Measurements from ENCODE around the gene MTIF2. TPM values are rescaled to one million over a fixed set of nuclear protein-coding genes. Genes with fewer than 3 reads are reported as not detected.

The MTIF2 gene
- total and polyA plus RNA-seq, 2 donors (not counting 3 experiments of a cell fraction or from before 2014, with no cell fraction given) = 9.3 to 26.9 TPM

DNA sequence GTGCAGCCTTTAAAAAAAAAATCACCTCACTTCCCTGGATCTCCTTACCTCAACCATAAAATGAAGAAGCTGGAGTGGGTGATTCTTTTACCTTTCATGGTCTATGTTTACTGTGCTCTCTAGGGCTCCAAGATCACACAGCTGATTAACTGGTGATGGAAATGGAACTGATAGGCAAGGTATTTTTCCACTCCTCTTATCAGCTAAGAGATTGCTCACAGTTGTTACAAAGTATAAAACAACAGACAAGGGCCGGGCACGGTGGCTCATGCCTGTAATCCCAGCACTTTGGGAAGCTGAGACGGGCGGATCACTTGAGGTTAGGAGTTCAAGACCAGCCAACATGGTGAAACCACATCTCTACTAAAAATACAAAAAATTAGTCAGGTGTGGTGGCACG is 22.0 kb downstream of the MTIF2 start:
- no peak overlapping the region for H3K4me3 ChIP-seq (replicated peaks in 1 of 3; ENCODE audit: insufficient read depth in 1 of 3, low read depth in 1 of 3, low read length in 3 of 3)
- POLR2A ChIA-PET = interaction anchor here (0.6 kb wide), 1 partner anchor 30 kb away, joined by 3 read pairs; no protein-coding TSS in a partner anchor

More for the DNA sequence above, 22.0 kb downstream of the MTIF2 start:
- peaks cover 0 to 3% of the 10 kb centered on the region in 2 experiments for H3K36me3 ChIP-seq (ENCODE audit: control insufficient read depth in 2 of 2, extremely low read depth in 1 of 2, insufficient read depth in 2 of 2, low read length in 2 of 2)
- H2AFZ ChIP-seq (ENCODE audit: low read depth, low read length) = no peak overlapping the region
- no peak overlapping the region for H3K9ac ChIP-seq (replicated peaks; ENCODE audit: extremely low read depth, insufficient read depth, low read length)
- no peak overlapping the region for H3K27ac ChIP-seq (ENCODE audit: insufficient read depth, low read depth, low read length)
- intact Hi-C loops (cut with micrococcal nuclease) (no loop called here), dilution Hi-C loops (cut with MboI; ENCODE audit: extremely low pct_ligation_motif_present, low sequenced_read_pairs) (no loop called here)
- no peaks in the 10 kb centered on the region for H3K79me2 ChIP-seq (ENCODE audit: control insufficient read depth, insufficient read depth, low read length)
- FAIRE-seq = no peak
- no peaks in the 10 kb centered on the region for H4K20me1 ChIP-seq (replicated peaks; ENCODE audit: control insufficient read depth, extremely low read depth, insufficient read depth, low read length)
- BruUV-seq (replicated peaks) = no TSS peak
- DNase-seq (ENCODE audit: low read depth, low spot score) = no peak
- no peak overlapping the region for H3K4me2 ChIP-seq (ENCODE audit: insufficient read depth, low read length)
- H3K9me3 ChIP-seq (replicated peaks; ENCODE audit: control insufficient read depth, insufficient read depth, low read length) = no peaks in the 10 kb centered on the region
- no peaks in the 10 kb centered on the region for H3K4me1 ChIP-seq (ENCODE audit: control insufficient read depth, extremely low read depth, insufficient read depth, low read length)
- CTCF ChIA-PET = interaction anchor here (0.6 to 1.1 kb wide), 3 partner anchors 11 to 185 kb away, joined by 3 to 4 read pairs (median 4); no protein-coding TSS in a partner anchor
- no peak for TF ChIP-seq POLR2AphosphoS5 (IDR thresholded peaks at IDR 0.05; ENCODE audit: insufficient read depth, low read depth, low read length)
- no peak for TF ChIP-seq JUN (IDR thresholded peaks at IDR 0.05; ENCODE audit: borderline replicate concordance, insufficient read depth, insufficient read length, low read depth)
- no peak for TF ChIP-seq MYC (IDR thresholded peaks at IDR 0.05; ENCODE audit: low read depth, low read length)
- no peak for TF ChIP-seq EZH2 (IDR thresholded peaks at IDR 0.05; ENCODE audit: borderline replicate concordance, low read depth, low read length, severe bottlenecking)
- TF ChIP-seq FOS (IDR thresholded peaks at IDR 0.05; ENCODE audit: borderline replicate concordance, insufficient read depth, low read length) = no peak
- TF ChIP-seq, protein P1, sequence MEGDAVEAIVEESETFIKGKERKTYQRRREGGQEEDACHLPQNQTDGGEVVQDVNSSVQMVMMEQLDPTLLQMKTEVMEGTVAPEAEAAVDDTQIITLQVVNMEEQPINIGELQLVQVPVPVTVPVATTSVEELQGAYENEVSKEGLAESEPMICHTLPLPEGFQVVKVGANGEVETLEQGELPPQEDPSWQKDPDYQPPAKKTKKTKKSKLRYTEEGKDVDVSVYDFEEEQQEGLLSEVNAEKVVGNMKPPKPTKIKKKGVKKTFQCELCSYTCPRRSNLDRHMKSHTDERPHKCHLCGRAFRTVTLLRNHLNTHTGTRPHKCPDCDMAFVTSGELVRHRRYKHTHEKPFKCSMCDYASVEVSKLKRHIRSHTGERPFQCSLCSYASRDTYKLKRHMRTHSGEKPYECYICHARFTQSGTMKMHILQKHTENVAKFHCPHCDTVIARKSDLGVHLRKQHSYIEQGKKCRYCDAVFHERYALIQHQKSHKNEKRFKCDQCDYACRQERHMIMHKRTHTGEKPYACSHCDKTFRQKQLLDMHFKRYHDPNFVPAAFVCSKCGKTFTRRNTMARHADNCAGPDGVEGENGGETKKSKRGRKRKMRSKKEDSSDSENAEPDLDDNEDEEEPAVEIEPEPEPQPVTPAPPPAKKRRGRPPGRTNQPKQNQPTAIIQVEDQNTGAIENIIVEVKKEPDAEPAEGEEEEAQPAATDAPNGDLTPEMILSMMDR (IDR thresholded peaks at IDR 0.05; ENCODE audit: extremely low read depth in 1 of 2, insufficient read depth in 1 of 2, low read depth in 1 of 2, low read length in 2 of 2) = no peak
- TF ChIP-seq, protein P2, sequence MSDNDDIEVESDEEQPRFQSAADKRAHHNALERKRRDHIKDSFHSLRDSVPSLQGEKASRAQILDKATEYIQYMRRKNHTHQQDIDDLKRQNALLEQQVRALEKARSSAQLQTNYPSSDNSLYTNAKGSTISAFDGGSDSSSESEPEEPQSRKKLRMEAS (IDR thresholded peaks at IDR 0.05; ENCODE audit: insufficient read depth, insufficient read length) = no peak
- TF ChIP-seq GATA2 (IDR thresholded peaks at IDR 0.05; ENCODE audit: insufficient read depth, insufficient read length, low read depth, low read length) = no peak
- no peak for TF ChIP-seq POLR2A (IDR thresholded peaks at IDR 0.05; ENCODE audit: low read depth, low read length)
- no peaks in the 10 kb centered on the region for H3K27me3 ChIP-seq (ENCODE audit: control insufficient read depth in 2 of 2, insufficient read depth in 2 of 2, low read length in 2 of 2)
- H3K9me1 ChIP-seq (replicated peaks; ENCODE audit: control insufficient read depth, extremely low read depth, insufficient read depth, low read length) = no peaks in the 10 kb centered on the region
